MM.1S (cell line): ENCODE data around the gene CHRNB1.
"Not testable (repeated sequence)": the region's sequence is repeated elsewhere in the genome, so short reads cannot be mapped to it uniquely, and the experiment has no call there.

Experiments used
- DNase-seq: peaks from one replicate; pipeline ENCODE4 v3.0.0-alpha.2; 2015
- H2AFZ ChIP-seq: fragments of 300-600 bp; sonication (generic); 2 replicates; pipeline ENCODE4 v1.6.0; 2016; ENCODE audit warnings: antibody characterized with exemption, low read length
- H3F3A ChIP-seq: fragments of 300-600 bp; sonication (generic); 2 replicates; pipeline ENCODE4 v1.6.1; 2016; ENCODE audit warnings: mild to moderate bottlenecking, antibody characterized with exemption, low read length, moderate library complexity, mixed read lengths; ENCODE audit not compliant: insufficient read depth
- H3K27ac ChIP-seq: fragments of 300-600 bp; sonication (generic); 2 replicates; pipeline ENCODE4 v1.5.1; 2016; ENCODE audit warnings: mild to moderate bottlenecking, low read length
- H3K27me3 ChIP-seq: fragments of 300-600 bp; sonication (generic); replicated peaks from 2 replicates; pipeline ENCODE4 v1.6.0; 2016; ENCODE audit warnings: low read length; ENCODE audit not compliant: insufficient read depth
- H3K36me3 ChIP-seq: fragments of 300-600 bp; sonication (generic); replicated peaks from 2 replicates; pipeline ENCODE4 v1.6.1; 2016; ENCODE audit warnings: mild to moderate bottlenecking, low read length, mixed read lengths; ENCODE audit not compliant: insufficient read depth
- H3K4me1 ChIP-seq: fragments of 300-600 bp; sonication (generic); 2 replicates; pipeline ENCODE4 v1.6.1; 2016; ENCODE audit warnings: low read length, mixed read lengths
- H3K4me2 ChIP-seq: fragments of 300-600 bp; sonication (generic); 2 replicates; pipeline ENCODE4 v1.6.0; 2016; ENCODE audit warnings: low read depth, low read length
- H3K4me3 ChIP-seq: fragments of 300-600 bp; sonication (generic); 2 replicates; pipeline ENCODE4 v1.5.1; 2016; ENCODE audit warnings: low read length, mixed read lengths
- H3K79me2 ChIP-seq: fragments of 300-600 bp; sonication (generic); 2 replicates; pipeline ENCODE4 v1.6.1; 2016; ENCODE audit warnings: mixed run types, low read length, mixed read lengths
- H3K9ac ChIP-seq: fragments of 300-600 bp; sonication (generic); 2 replicates; pipeline ENCODE4 v1.6.1; 2016; ENCODE audit warnings: low read length, mixed read lengths
- H3K9me2 ChIP-seq: fragments of 300-600 bp; sonication (generic); replicated peaks from 2 replicates; pipeline ENCODE4 v1.6.1; 2016; ENCODE audit warnings: mild to moderate bottlenecking, low read length, mixed read lengths; ENCODE audit not compliant: insufficient read depth
- H3K9me3 ChIP-seq: fragments of 300-600 bp; sonication (generic); replicated peaks from 2 replicates; pipeline ENCODE4 v1.6.1; 2016; ENCODE audit warnings: mild to moderate bottlenecking, low read length, mixed read lengths; ENCODE audit not compliant: insufficient read depth
- H4K20me1 ChIP-seq: fragments of 300-600 bp; sonication (generic); 2 replicates; pipeline ENCODE4 v1.6.1; 2016; ENCODE audit warnings: mild to moderate bottlenecking, low read length, moderate library complexity, mixed read lengths; ENCODE audit not compliant: insufficient read depth
- EZH2 ChIP-seq: fragments of 300-600 bp; sonication (generic); optimal IDR thresholded peaks from 2 replicates; pipeline ENCODE3; 2017; ENCODE audit warnings: low read depth, mild to moderate bottlenecking, antibody characterized with exemption, low read length, mixed read lengths
- EZH2phosphoT487 ChIP-seq: fragments of 300-600 bp; sonication (generic); IDR thresholded peaks from 2 replicates; pipeline ENCODE4 v1.6.1; 2018; ENCODE audit warnings: antibody characterized with exemption, low read length
- TF ChIP-seq, protein P1 (sequence below): fragments of 300-600 bp; sonication (generic); IDR thresholded peaks from 2 replicates; pipeline ENCODE4 v1.5.1; 2016; ENCODE audit warnings: antibody characterized with exemption, low read length, mixed read lengths

The CHRNB1 gene

DNA sequence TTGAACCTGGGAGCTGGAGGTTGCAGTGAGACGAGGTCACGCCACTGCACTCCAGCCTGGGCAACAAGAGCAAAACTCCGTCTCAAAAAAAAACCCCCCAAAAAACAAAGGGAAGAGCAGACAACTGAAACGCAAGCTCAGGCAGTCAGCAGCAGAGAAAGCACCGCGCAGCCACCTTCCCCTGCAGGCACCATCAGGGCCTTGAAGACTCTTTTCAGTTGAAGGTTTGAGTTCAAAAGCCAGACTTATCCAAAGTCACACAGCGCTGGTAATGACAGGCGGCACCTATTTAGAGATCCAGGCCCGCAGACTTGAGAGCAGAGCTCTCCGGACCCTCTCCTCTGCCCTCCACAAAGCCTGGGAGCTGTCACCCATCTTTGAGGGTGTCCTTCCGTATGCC is 23.4 kb downstream of the CHRNB1 start:
- Histone ChIP-seq H3F3A (no peaks in the 10 kb centered on the region), H2AFZ (no peak overlapping the region), H3K4me3 (no peak overlapping the region), H3K4me1 (no peaks in the 10 kb centered on the region), H4K20me1 (no peaks in the 10 kb centered on the region), H3K4me2 (no peak overlapping the region), H3K36me3 (no peaks in the 10 kb centered on the region), H3K27me3 (no peaks in the 10 kb centered on the region), H3K9ac (no peak overlapping the region), H3K9me2 (no peaks in the 10 kb centered on the region), H3K9me3 (no peaks in the 10 kb centered on the region), H3K27ac (no peak overlapping the region), H3K79me2 (no peaks in the 10 kb centered on the region)
- no peak for DNase-seq
- TF ChIP-seq EZH2phosphoT487 (no peak), EZH2 (no peak)
- TF ChIP-seq, protein P1, sequence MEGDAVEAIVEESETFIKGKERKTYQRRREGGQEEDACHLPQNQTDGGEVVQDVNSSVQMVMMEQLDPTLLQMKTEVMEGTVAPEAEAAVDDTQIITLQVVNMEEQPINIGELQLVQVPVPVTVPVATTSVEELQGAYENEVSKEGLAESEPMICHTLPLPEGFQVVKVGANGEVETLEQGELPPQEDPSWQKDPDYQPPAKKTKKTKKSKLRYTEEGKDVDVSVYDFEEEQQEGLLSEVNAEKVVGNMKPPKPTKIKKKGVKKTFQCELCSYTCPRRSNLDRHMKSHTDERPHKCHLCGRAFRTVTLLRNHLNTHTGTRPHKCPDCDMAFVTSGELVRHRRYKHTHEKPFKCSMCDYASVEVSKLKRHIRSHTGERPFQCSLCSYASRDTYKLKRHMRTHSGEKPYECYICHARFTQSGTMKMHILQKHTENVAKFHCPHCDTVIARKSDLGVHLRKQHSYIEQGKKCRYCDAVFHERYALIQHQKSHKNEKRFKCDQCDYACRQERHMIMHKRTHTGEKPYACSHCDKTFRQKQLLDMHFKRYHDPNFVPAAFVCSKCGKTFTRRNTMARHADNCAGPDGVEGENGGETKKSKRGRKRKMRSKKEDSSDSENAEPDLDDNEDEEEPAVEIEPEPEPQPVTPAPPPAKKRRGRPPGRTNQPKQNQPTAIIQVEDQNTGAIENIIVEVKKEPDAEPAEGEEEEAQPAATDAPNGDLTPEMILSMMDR = no peak

DNA sequence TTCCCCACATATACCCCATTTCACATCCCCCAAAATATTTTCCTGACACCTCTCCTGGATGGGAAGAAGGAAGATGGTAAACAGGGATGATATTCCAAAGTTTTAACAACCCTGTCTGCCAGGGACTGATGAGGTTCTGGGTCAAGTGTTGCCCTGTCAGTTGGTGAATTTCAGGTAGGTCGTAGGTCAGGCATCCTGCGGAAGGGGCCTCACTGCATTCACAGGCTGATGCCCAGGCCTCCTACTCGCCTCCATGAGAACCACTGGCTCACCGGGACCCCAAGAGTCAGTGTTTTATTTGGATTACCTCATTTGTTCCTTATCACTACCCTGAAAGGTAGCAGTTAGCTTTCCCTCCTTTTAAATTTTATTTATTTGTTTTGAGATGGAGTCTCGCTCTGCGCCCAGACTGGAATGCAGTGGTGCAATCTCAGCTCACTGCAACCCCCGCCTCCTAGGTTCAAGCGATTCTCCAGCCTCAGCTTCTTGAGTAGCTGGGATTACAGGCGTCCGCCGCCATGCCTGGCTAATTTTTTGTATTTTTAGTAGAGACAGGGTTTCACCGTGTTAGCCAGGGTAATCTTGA is 24.0 kb downstream of the CHRNB1 start:
- DNase-seq = no peak
- no peaks in the 10 kb centered on the region for H3K4me1 ChIP-seq
- no peaks in the 10 kb centered on the region for H3K9me2 ChIP-seq
- no peak overlapping the region for H3K27ac ChIP-seq
- no peaks in the 10 kb centered on the region for H3K79me2 ChIP-seq
- H2AFZ ChIP-seq = no peak overlapping the region
- no peaks in the 10 kb centered on the region for H3K27me3 ChIP-seq
- H3K9me3 ChIP-seq = no peaks in the 10 kb centered on the region
- no peaks in the 10 kb centered on the region for H3K36me3 ChIP-seq
- H3K9ac ChIP-seq = no peak overlapping the region
- no peak overlapping the region for H3K4me3 ChIP-seq
- H4K20me1 ChIP-seq = no peaks in the 10 kb centered on the region
- TF ChIP-seq EZH2phosphoT487 (no peak), EZH2 (no peak)
- TF ChIP-seq, protein P1 = no peak
- no peak overlapping the region for H3K4me2 ChIP-seq
- no peaks in the 10 kb centered on the region for H3F3A ChIP-seq

DNA sequence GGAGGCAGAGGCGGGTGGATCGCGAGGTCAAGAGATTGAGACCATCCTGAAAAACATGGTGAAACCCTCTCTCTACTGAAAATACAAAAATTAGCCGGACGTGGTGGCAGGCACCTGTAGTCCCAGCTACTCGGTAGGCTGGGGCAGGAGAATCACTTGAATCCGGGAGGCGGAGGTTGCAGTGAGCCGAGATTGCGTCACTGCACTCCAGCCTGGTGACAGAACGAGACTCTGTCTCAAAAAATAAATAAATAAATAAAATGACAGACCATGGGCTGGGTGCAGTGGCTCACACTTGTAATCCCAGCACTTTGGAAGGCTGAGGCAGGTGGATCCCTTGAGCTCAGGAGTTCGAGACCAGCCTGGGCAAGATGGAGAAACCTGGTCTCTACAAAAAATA is 25.0 kb downstream of the CHRNB1 start:
- H2AFZ ChIP-seq, H3K9me3 ChIP-seq, H3F3A ChIP-seq, H3K9me2 ChIP-seq, DNase-seq, H3K4me3 ChIP-seq, H3K27me3 ChIP-seq, H3K9ac ChIP-seq, H3K4me2 ChIP-seq, H3K4me1 ChIP-seq, H3K36me3 ChIP-seq, H3K79me2 ChIP-seq, H4K20me1 ChIP-seq, H3K27ac ChIP-seq: not testable (repeated sequence)

DNA sequence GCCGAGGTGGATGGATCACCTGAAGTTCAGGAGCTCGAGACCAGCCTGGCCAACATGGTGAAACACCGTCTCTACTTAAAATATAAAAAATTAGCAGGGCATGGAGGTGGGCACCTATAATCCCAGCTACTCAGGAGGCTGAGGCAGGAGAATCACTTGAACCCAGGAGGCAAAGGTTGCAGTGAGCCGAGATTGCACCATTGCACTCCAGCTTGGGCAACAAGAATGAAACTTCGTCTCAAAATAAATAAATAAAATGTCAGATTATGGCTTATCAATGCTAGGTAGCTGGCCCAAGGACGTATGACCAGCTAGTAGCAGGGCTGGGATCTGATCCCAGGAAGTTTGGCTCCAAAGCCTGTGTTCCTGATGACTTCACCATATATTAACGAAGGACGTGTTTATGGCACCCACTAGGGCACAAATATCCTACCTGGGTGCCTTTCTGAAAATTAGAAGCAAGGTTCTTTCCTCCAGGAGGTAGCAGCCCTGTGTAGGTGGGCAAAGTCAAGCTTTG is 25.7 kb downstream of the CHRNB1 start:
- not testable (repeated sequence) for H4K20me1 ChIP-seq, H3K9me3 ChIP-seq, H3K4me3 ChIP-seq, H3K4me1 ChIP-seq, H3K4me2 ChIP-seq, H3K9ac ChIP-seq, H3K9me2 ChIP-seq, H2AFZ ChIP-seq, H3K36me3 ChIP-seq, DNase-seq, H3K27ac ChIP-seq, H3K79me2 ChIP-seq, H3F3A ChIP-seq, H3K27me3 ChIP-seq
